GM23338 (cell line): ENCODE results near the gene FBXW7. TPM values are rescaled to one million over a fixed set of nuclear protein-coding genes. Genes with fewer than 3 reads are reported as not detected.

Experiments used
- ATAC-seq: fragments of 200-7000 bp; cut with Tn5 transposase; 3 replicates; pipeline ENCODE4 v1.9.1; 2020
- DNase-seq: peaks from one replicate; pipeline ENCODE4 v3.0.0-alpha.2; 2015; ENCODE audit warnings: low spot score
- H2AFZ ChIP-seq: fragments of 200-600 bp; sonication (generic); 2 replicates; pipeline ENCODE4 v1.8.0; 2016; ENCODE audit warnings: antibody characterized with exemption, mild to moderate bottlenecking, moderate library complexity
- H3F3A ChIP-seq: fragments of 200-600 bp; sonication (generic); replicated peaks from 2 replicates; pipeline ENCODE4 v1.8.0; 2017; ENCODE audit warnings: antibody characterized with exemption, mixed run types, low read depth
- H3K27ac ChIP-seq: fragments of 200-600 bp; sonication (generic); 2 replicates; pipeline ENCODE4 v1.6.1; 2016; ENCODE audit warnings: low read depth
- H3K27me3 ChIP-seq: fragments of 200-600 bp; sonication (generic); 2 replicates; pipeline ENCODE4 v1.8.0; 2016; ENCODE audit warnings: mild to moderate bottlenecking, mixed run types, moderate library complexity; ENCODE audit not compliant: insufficient read depth
- H3K36me3 ChIP-seq: fragments of 200-600 bp; sonication (generic); 2 replicates; pipeline ENCODE4 v1.8.0; 2016; ENCODE audit warnings: mild to moderate bottlenecking; ENCODE audit not compliant: insufficient read depth
- H3K4me1 ChIP-seq: fragments of 200-600 bp; sonication (generic); 2 replicates; pipeline ENCODE4 v1.8.0; 2016; ENCODE audit warnings: mild to moderate bottlenecking, moderate library complexity; ENCODE audit not compliant: insufficient read depth
- H3K4me2 ChIP-seq: fragments of 200-600 bp; sonication (generic); 2 replicates; pipeline ENCODE4 v1.7.1; 2017; ENCODE audit warnings: mixed run types
- H3K4me3 ChIP-seq: fragments of 200-600 bp; sonication (generic); 2 replicates; pipeline ENCODE4 v1.6.1; 2016; ENCODE audit warnings: mixed run types
- H3K79me2 ChIP-seq: fragments of 200-600 bp; sonication (generic); replicated peaks from 2 replicates; pipeline ENCODE4 v1.8.0; 2017; ENCODE audit warnings: mild to moderate bottlenecking; ENCODE audit not compliant: insufficient read depth
- H3K9me2 ChIP-seq: fragments of 200-600 bp; sonication (generic); 2 replicates; pipeline ENCODE4 v1.8.0; 2017; ENCODE audit not compliant: insufficient read depth
- H4K20me1 ChIP-seq: fragments of 200-600 bp; sonication (generic); replicated peaks from 2 replicates; pipeline ENCODE4 v1.8.0; 2017; ENCODE audit warnings: mild to moderate bottlenecking; ENCODE audit not compliant: insufficient read depth
- H3K27ac Mint-ChIP-seq: 2 replicates; pipeline ENCODE4 v1.8.0; 2020; ENCODE audit warnings: inconsistent platforms, mild to moderate bottlenecking, moderate library complexity, mixed read lengths
- H3K27me3 Mint-ChIP-seq: 3 replicates; pipeline ENCODE4 v1.8.0; 2022; ENCODE audit warnings: low read depth, mild to moderate bottlenecking, moderate library complexity, mixed read lengths, inconsistent platforms; ENCODE audit not compliant: insufficient read depth, poor library complexity
- H3K36me3 Mint-ChIP-seq: 3 replicates; pipeline ENCODE4 v1.8.0; 2021; ENCODE audit warnings: low read depth, mild to moderate bottlenecking, inconsistent platforms, moderate library complexity, mixed read lengths
- H3K4me1 Mint-ChIP-seq: 3 replicates; pipeline ENCODE4 v1.8.0; 2020; ENCODE audit warnings: mild to moderate bottlenecking, inconsistent platforms, mixed read lengths
- H3K4me3 Mint-ChIP-seq: 3 replicates; pipeline ENCODE4 v1.8.0; 2021; ENCODE audit warnings: moderate library complexity, mild to moderate bottlenecking, inconsistent platforms, mixed read lengths
- H3K9me3 Mint-ChIP-seq: 3 replicates; pipeline ENCODE4 v1.8.0; 2020; ENCODE audit warnings: moderate library complexity, mild to moderate bottlenecking, inconsistent platforms, mixed read lengths
- CTCF ChIP-seq, 2 experiments: fragments of 200-600 bp in 1 of 2; sonication (generic) in 1 of 2; conservative IDR thresholded peaks; 2 replicates each; pipeline versions ENCODE4 v1.5.1 to v1.6.1; 2016 to 2017; ENCODE audit warnings: antibody characterized with exemption in 2 of 2, low read depth in 2 of 2, mild to moderate bottlenecking in 2 of 2, moderate library complexity in 1 of 2
- EZH2phosphoT487 ChIP-seq: fragments of 200-600 bp; sonication (generic); IDR thresholded peaks from one replicate; pipeline ENCODE4 v1.8.1; 2018; ENCODE audit warnings: antibody characterized with exemption; ENCODE audit not compliant: unreplicated experiment
- JUNB ChIP-seq: IDR thresholded peaks from one replicate; pipeline ENCODE4 v1.6.1; 2016; ENCODE audit warnings: antibody characterized with exemption; ENCODE audit not compliant: unreplicated experiment
- NANOG ChIP-seq: IDR thresholded peaks from 2 replicates; pipeline ENCODE4 v1.6.1; 2016; ENCODE audit warnings: antibody characterized with exemption, borderline replicate concordance
- STAT1 ChIP-seq: IDR thresholded peaks from one replicate; pipeline ENCODE4 v1.6.1; 2016; ENCODE audit warnings: antibody characterized with exemption; ENCODE audit not compliant: unreplicated experiment
- ZNF114 ChIP-seq: fragments of 250-450 bp; sonication (Bioruptor Pico); IDR thresholded peaks from 2 replicates; pipeline ENCODE4 v1.5.0; 2020; ENCODE audit warnings: mild to moderate bottlenecking, moderate library complexity
- ZNF331 ChIP-seq: fragments of 250-450 bp; sonication (Bioruptor Pico); IDR thresholded peaks from 2 replicates; pipeline ENCODE4 v1.5.0; 2020; ENCODE audit warnings: low read depth, mild to moderate bottlenecking, moderate library complexity
- ZNF462 ChIP-seq: fragments of 250-450 bp; sonication (Bioruptor Pico); IDR thresholded peaks from 2 replicates; pipeline ENCODE4 v1.5.0; 2020; ENCODE audit warnings: mild to moderate bottlenecking, moderate library complexity
- polyA plus RNA-seq: library from polyadenylated mRNA; unstranded; fragments of >200 nt; fragmentation: Nextera tagmentation; extraction: Ambion mirVana; gene quantifications from 2 replicates; pipeline ENCODE4 v1.2.1, GENCODE V29; 2016
- total RNA-seq: library from RNA; depleted of rRNA; stranded (reverse); fragments of >200 nt; shearing (Covaris generic); gene quantifications from 2 replicates; pipeline ENCODE4 v1.2.3, GENCODE V29; 2014
- TF ChIP-seq, protein P1 (sequence below): IDR thresholded peaks from one replicate; pipeline ENCODE4 v1.6.1; 2018; ENCODE audit warnings: antibody characterized with exemption; ENCODE audit not compliant: unreplicated experiment
- TF ChIP-seq, protein P2 (sequence below): IDR thresholded peaks from 2 replicates; pipeline ENCODE4 v1.6.1; 2016; ENCODE audit warnings: antibody characterized with exemption

The FBXW7 gene
- total and polyA plus RNA-seq, 2 experiments from 2014 or later: 25.8 to 34.7 TPM

- no peaks in the 10 kb centered on the region for H3K9me3 Mint-ChIP-seq
- peak; percentile 76 for ATAC-seq
- H3K27me3 Mint-ChIP-seq: no peaks in the 10 kb centered on the region
- H3K4me3 Mint-ChIP-seq: no peak overlapping the region
- Histone ChIP-seq H3K4me3 (no peak overlapping the region), H3K4me2 (no peak overlapping the region), H3K27me3 (no peaks in the 10 kb centered on the region), H4K20me1 (peaks cover 3% of the 10 kb centered on the region; the same call in 1 of the 2 replicates), H3K79me2 (peaks cover 43% of the 10 kb centered on the region), H3F3A (no peaks in the 10 kb centered on the region), H3K9me2 (no peaks in the 10 kb centered on the region), H2AFZ (no peak overlapping the region), H3K4me1 (0 out of 2 replicates have a peak, but pooled peaks cover 5% of the 10 kb centered on the region), H3K27ac (no peak overlapping the region), H3K36me3 (no peaks in the 10 kb centered on the region)
- DNase-seq: peak; percentile 15
- H3K27ac Mint-ChIP-seq: no peak overlapping the region
- peaks cover 17% of the 10 kb centered on the region for H3K4me1 Mint-ChIP-seq
- no peaks in the 10 kb centered on the region for H3K36me3 Mint-ChIP-seq
- TF ChIP-seq ZNF331 (CRISPR knock-in tag): no peak
- no peak for TF ChIP-seq JUNB
- no peak for TF ChIP-seq EZH2phosphoT487
- TF ChIP-seq CTCF (conservative IDR thresholded peaks at IDR 0.05; ENCODE audit: low read depth in 2 of 2): no peak
- TF ChIP-seq ZNF114: no peak
- no peak for TF ChIP-seq NANOG
These were observed 118.2 kb downstream of the FBXW7 start for GRCh38 chr4:152417673-152418072.

DNA sequence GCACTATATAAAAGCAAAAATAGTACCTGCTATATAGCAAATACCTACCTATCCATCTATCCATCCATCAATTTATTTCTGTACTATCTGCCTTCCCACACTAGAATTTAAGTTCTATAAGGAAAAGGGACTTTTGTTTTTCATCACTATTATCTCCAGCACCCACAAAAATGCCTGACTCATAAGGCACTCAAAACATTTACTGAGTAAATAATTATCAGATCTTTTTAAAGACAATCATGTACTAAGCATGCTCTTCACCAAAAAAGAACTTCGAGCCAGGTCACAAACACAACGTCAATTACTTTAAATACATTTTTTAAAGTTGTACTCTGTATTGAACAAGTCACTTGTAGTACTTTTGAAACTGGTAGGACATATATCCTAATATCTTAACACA, 119.9 kb downstream of the FBXW7 start:
- H3K4me3 ChIP-seq: no peak overlapping the region
- DNase-seq (no peak), ATAC-seq (no peak)
- no peak overlapping the region for H3K27ac ChIP-seq
- no peaks in the 10 kb centered on the region for H3K36me3 ChIP-seq
- H3K27ac Mint-ChIP-seq: no peak overlapping the region
- H3F3A ChIP-seq: no peaks in the 10 kb centered on the region
- H3K4me1 ChIP-seq: 0 out of 2 replicates have a peak, but pooled peaks cover 5% of the 10 kb centered on the region
- no peak overlapping the region for H3K4me2 ChIP-seq
- no peak overlapping the region for H2AFZ ChIP-seq
- H3K9me3 Mint-ChIP-seq: no peaks in the 10 kb centered on the region
- H3K79me2 ChIP-seq: peaks cover 30% of the 10 kb centered on the region
- H3K9me2 ChIP-seq: no peaks in the 10 kb centered on the region
- peaks cover 17% of the 10 kb centered on the region for H3K4me1 Mint-ChIP-seq
- H3K4me3 Mint-ChIP-seq: no peak overlapping the region
- no peaks in the 10 kb centered on the region for H3K27me3 Mint-ChIP-seq
- H3K27me3 ChIP-seq: no peaks in the 10 kb centered on the region
- peaks cover 3% of the 10 kb centered on the region; the same call in 1 of the 2 replicates for H4K20me1 ChIP-seq
- no peaks in the 10 kb centered on the region for H3K36me3 Mint-ChIP-seq
- TF ChIP-seq, protein P1, sequence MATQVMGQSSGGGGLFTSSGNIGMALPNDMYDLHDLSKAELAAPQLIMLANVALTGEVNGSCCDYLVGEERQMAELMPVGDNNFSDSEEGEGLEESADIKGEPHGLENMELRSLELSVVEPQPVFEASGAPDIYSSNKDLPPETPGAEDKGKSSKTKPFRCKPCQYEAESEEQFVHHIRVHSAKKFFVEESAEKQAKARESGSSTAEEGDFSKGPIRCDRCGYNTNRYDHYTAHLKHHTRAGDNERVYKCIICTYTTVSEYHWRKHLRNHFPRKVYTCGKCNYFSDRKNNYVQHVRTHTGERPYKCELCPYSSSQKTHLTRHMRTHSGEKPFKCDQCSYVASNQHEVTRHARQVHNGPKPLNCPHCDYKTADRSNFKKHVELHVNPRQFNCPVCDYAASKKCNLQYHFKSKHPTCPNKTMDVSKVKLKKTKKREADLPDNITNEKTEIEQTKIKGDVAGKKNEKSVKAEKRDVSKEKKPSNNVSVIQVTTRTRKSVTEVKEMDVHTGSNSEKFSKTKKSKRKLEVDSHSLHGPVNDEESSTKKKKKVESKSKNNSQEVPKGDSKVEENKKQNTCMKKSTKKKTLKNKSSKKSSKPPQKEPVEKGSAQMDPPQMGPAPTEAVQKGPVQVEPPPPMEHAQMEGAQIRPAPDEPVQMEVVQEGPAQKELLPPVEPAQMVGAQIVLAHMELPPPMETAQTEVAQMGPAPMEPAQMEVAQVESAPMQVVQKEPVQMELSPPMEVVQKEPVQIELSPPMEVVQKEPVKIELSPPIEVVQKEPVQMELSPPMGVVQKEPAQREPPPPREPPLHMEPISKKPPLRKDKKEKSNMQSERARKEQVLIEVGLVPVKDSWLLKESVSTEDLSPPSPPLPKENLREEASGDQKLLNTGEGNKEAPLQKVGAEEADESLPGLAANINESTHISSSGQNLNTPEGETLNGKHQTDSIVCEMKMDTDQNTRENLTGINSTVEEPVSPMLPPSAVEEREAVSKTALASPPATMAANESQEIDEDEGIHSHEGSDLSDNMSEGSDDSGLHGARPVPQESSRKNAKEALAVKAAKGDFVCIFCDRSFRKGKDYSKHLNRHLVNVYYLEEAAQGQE: no peak
- TF ChIP-seq STAT1: no peak
- no peak for TF ChIP-seq ZNF331 (CRISPR knock-in tag)
- TF ChIP-seq ZNF462 (CRISPR knock-in tag): no peak
- TF ChIP-seq, protein P2, sequence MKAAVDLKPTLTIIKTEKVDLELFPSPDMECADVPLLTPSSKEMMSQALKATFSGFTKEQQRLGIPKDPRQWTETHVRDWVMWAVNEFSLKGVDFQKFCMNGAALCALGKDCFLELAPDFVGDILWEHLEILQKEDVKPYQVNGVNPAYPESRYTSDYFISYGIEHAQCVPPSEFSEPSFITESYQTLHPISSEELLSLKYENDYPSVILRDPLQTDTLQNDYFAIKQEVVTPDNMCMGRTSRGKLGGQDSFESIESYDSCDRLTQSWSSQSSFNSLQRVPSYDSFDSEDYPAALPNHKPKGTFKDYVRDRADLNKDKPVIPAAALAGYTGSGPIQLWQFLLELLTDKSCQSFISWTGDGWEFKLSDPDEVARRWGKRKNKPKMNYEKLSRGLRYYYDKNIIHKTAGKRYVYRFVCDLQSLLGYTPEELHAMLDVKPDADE: no peak
